GM18508 (cell line): ENCODE data around the gene UFD1.

Experiments used
- ATAC-seq: cut with Tn5 transposase; IDR thresholded peaks from one replicate; pipeline ENCODE4 v1.9.1; 2021; ENCODE audit warnings: moderate number of reproducible peaks; ENCODE audit not compliant: insufficient read depth, unreplicated experiment

Gene UFD1

DNA sequence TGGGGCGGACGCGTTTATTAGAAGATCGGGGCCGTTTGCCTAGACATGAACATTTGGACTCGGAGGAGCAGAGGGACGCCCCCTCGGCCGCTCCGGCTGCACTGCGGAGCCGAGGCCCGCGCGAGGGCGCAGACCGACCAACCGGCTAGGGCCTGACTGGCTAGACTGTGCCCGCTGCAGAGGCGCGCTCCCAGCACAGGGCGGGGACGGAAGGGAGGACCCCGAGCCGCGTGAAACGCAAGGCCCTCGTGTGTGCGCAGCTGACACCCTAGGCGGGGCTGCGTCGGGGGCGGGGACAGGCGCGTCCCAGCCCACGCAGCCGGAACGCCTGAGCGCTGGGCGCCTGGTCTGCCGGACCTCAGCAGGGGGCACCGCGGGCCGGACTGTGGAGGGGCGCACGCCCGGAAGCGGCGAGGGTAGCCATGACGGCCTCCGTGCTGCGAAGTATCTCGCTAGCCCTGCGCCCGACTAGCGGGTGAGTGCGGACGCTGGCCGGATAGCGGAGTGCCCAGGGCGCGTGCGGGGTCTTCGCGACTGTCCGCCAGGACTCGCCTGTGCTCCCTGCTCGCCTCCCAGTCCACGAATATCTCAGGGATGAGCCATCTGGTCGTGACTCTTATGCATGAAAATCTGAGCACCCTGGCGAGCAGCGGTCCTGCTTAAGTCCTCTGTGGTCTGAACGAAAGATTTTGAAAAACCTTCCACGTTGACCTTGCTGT is 46.7 kb downstream of the UFD1 start, which contains the start of gene MRPL40:
TSS of gene MRPL40 (plus strand) at position 413 of the 719 bp plus-strand sequence. CDS start at position 423, 10 bp downstream.
- ATAC-seq = peak; percentile 48

DNA sequence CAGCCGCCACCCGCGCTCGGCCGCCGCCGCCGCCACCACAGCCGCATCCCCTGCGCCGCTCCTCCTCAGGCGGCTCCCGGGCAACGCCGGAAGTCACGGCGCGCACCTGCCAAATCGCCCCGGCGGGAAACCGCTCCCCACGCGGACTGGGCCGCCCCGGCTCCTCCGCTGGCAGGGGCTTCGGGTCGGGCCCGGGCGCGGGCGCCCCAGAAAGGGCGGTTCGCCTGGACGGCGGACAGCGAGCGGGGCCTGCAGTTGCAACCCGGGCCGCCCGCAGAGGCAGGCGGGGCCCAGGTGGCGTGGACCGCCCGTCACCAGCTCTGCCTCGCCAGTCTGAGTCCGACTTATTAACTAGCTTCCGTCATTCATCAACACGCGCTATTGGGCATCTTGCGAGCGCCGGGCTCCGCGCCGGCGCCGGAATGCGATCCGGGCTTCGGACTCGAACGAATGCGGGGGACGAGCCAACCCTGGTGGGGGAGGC is 47.3 kb downstream of the UFD1 start, which contains the start of gene HIRA:
TSS of gene HIRA (minus strand) at position 85 of the 484 bp plus-strand sequence. CDS start 257 bp downstream, outside the sequence.
- ATAC-seq = peak; percentile 23

DNA sequence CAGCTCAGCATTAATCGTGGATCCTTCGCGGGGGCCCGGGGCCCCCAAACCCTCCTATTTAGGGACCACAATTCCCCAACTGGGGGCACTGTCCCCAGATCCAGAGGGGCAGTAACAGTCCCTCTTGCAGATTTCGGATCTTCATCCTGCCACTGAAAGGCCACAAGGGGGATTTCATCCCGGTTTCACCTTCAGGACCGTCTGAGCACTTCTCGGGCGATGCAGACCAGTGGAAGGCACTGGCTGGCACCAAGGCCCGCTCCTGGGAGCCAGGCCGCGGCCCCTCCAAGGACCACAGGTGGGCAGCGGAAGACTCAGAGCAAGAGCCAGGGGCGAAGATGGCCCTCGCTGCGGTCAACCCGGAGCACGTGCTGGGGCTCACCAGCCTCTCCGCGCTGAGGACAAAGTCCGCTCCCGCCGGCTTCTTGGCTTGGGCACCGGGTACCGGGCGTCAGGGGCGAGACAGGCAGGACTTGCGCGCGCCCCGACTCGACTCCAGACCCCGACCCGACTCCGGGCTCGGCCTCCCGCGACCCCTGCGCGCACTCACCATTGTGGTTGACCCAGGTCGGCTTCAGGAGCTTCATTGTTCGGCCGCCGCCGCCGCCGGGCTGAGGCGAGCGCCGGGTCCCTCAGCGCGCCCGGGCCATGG is 48.0 kb downstream of the UFD1 start:
- no peak for ATAC-seq

GRCh38 chr22:19429950-19430889 is 48.8 kb downstream of the UFD1 start:
- no peak for ATAC-seq

- ATAC-seq = no peak
Measured at GRCh38 chr22:19424186-19424500, 54.9 kb downstream of the UFD1 start.

GRCh38 chr22:19422440-19423301 is 56.3 kb downstream of the UFD1 start:
- ATAC-seq = no peak

DNA sequence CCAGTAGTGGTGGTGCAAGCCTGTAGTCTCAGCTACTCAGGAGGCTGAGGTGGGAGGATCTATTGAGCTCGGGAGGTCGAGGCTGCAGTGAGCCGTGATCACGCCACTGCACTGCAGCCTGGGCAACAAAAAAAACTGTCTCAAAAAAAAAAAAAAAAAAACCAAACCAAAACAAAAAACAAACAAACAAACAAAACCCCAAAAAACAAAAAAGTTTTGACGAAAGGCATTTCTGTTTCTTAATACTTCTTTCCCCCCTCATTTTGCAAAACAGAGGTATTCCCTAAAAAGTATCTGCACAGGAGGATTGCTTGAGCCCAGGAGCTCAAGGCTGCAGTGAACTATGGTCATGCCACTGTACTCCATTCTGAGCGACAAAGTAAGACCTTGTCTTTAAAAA is 58.7 kb downstream of the UFD1 start:
- no peak for ATAC-seq

DNA sequence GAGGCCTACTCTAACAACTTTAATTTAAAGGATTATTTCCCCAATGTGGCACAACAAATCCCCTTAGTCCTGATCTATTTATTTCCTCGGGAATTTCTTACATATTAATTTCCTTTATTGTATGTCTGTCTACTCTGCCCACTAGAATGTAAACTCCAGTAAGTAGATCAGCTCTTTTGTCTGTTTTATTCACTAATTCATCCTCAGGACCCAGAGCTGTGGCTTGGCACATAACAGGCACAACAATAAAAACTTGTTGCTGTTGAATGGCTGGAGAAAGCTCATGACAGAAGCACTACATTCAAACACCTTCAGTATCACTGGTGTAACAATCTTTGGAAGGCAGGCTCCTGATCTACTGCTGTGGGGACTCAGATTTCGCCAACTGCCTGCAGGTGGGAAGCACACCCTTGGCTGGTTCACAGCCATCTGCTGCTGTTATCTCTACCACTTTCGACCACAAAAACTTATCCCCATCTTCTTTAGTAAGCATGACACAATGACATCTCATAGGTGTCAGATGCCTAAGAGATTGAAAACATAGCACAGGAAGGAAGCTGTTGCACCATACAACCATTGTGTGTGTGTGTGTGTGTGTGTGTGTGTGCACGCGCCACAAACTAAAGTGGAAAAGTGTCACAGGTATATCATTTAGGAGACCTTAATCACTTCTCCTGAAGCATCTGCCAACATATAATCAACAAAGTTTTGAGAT is 59.4 kb downstream of the UFD1 start:
- ATAC-seq = no peak

GRCh38 chr22:19419086-19419463 is 59.9 kb downstream of the UFD1 start:
- no peak for ATAC-seq

DNA sequence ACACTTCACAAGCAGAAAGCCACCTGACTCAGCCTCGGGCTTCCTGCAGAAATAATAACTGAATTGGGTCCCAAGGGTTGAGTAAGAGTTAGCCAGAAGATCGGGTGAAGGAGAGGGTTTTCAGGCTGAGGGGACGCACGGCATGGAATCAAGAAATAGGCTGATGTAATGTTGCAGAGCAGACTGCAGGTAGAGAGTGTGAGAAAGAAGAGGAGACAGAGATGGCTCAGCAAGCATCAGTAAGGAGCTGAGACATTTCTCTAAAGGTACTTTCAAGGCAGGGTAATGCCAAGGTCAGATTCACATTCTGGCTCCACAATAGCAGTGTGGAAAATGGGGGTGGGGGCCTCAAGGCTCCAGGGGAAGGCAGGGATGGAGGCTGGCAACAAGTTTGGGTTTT is 66.1 kb downstream of the UFD1 start:
- no peak for ATAC-seq

DNA sequence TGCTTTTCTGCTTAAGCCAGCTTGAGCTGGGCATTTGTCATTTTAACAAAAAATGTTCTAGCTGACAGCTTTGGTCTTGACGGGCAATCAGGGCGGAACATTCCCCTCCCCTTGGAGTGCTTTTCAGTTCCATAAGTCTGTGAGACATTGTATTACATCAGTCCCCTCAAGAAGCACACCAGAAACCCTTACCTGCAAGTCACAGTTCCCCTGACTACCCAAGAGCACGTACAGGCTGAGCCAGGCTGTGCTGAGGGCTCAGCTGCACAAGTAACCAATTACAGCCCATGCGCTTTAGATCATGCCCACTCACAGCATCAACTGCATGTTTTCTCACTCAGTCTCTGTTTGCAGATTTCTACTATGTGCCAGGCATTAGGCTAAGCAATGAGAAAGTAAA is 66.5 kb downstream of the UFD1 start:
- no peak for ATAC-seq

GRCh38 chr22:19411690-19412045 is 67.3 kb downstream of the UFD1 start:
- ATAC-seq = no peak

GRCh38 chr22:19410941-19411689 is 67.9 kb downstream of the UFD1 start:
- no peak for ATAC-seq

DNA sequence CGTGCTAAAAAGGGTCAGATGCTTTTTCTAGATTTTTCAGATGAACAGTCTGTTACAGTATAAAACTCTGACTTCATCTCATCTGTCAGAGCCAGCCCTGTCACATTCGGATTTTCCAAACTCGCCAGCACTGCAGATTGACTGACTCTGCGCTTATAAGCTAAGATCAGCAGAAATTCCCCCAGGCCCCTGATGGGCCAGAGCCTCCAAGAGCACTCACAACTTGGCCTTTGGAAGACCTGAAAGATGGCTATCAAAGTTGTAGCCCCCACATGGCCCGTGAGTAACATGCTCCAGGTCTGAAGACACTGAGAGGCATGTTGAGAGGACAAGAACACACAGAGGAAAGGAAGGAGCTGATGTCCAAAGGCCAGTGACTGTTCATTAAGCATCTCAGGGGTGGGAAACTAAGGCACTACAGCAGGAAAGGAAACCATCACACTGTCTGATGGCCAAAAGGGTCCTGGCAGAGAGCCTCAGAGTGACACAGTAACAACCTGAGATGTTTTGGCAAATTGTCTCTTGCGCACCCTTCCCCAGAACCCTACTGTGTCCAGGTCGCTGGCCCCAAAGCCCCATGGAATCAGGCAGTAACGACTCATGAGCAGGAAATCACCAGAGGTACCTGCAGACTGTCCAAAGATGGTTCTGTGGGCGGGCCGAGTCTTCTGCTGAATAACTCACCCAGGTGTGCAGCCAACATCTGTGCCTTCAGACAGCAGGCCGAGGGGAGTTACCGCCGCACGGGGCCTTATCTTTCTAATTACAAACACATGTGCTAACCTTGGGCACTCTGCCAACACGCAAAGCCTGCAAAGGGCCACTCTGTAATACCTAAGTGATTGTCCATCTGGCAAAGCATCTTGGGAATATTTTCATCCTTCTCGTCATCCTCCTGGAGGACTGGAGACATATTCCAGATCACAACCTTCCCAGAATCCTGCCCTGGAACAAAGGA is 71.1 kb downstream of the UFD1 start:
- no peak for ATAC-seq

DNA sequence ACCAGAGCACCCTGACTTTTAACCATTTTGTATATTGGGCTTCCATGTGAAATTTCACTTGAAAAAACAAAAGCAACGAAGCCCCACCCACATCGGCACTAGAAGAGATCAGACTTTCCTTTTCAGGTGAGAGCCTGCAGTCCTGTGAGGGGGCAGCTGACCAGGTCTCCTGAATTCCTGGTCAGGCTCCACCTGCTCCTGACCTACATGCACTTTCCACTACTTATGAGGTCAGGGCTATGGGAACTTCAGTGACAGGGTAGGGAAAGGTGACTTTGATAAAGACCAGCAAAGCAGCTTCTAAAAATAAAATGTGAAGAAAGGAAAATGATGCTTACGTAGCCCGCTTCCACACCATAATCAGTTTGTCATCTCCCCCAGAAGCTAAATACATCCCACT is 72.1 kb downstream of the UFD1 start:
- no peak for ATAC-seq

- ATAC-seq = no peak
Measured at GRCh38 chr22:19406281-19406811, 72.6 kb downstream of the UFD1 start.

- ATAC-seq = no peak
Measured at GRCh38 chr22:19405652-19406051, 73.3 kb downstream of the UFD1 start.
